CD4-positive, alpha-beta T cell treated with Interleukin-2 at 100 ng/mL for 4 hours (primary cell): ENCODE measurements around the gene SNX6.
A peak's percentile ranks its signal among the peaks of the same experiment; 100 is the strongest.
"Not testable (repeated sequence)": the region's sequence is repeated elsewhere in the genome, so short reads cannot be mapped to it uniquely, and the experiment has no call there.

Experiments
- DNase-seq: peaks from one replicate; pipeline ENCODE4 v3.0.0-alpha.2; 2020; ENCODE audit warnings: low spot score

The SNX6 gene

DNA sequence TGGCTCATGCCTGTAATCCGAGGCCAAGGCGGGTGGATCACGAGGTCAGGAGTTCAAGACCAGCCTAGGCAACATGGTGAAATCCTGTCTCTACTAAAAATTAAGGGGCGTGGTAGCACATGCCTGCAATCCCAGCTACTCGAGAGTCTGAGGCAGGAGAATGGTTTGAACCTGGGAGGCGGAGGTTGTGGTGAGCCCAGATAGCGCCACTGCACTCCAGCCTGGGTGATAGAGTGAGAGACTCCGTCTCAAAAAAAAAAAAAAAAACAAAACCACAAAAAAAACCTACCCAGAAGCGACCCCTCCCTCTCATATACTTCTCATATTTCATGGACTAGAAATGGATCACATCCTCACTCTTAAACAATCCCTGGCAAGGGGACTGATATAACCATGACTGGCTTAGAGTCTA is 4.4 kb upstream of the SNX6 start:
- not testable (repeated sequence) for DNase-seq

DNA sequence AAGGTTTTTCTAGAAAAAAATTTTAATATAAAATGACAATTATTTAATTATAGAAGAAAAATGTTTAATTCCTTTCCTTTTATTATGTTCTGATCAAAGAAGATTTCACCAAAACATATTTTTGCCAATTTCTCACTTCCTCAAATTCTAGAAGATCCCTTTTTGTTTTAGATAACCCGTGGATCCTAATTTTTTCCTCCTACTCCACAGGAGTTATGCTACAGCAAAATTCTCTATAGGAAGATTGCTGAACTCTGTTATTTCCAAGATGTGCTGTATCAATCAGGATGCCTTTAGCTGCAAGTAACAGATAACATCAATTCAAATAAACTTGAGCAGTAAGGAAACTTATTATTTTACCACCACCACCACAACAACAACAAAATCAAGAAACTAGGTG is 3.8 kb upstream of the SNX6 start:
- DNase-seq = no peak

DNA sequence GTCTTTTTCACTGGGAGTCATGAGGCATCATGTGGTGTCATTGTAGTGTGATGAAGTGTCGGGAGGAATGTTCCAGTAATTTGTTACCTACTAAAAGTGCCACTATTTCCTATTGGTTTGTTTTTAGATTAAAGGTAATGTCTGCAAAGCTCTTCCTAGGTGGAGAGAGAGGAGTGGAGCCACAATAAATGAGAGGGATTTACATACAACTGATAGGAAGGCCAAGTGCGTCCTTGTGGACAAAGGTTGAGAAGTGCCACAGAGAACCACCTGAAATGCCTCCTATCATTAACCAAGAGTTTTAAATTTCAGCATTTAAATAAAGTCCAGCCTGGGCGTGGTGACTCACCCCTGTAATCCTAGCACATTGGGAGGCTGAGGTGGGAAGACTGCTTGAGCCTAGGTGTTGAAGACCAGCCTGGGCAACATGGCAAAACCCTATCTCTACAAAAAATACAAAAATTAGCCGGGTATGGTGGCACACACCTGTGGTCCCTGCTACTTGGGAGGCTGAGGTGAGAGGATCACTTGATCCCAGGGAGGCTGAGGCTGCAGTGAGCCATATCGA is 2.5 kb upstream of the SNX6 start:
- DNase-seq = no peak

DNA sequence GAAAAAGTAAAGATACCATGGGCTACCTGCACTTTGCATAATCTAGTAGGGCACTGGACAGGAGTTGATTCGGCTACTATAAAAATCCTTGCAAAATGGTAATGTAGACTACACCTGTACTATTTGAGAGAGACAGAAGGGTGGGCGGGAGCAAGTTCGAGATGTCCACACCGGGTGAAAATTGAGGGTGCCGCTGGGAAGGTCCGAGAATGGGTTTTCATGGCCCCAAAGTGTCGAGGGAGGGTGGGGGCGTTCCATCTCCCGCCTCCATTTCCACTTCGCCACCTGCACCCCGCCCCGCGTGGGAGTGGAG is 648 bp downstream of the SNX6 start:
- DNase-seq = no peak

DNA sequence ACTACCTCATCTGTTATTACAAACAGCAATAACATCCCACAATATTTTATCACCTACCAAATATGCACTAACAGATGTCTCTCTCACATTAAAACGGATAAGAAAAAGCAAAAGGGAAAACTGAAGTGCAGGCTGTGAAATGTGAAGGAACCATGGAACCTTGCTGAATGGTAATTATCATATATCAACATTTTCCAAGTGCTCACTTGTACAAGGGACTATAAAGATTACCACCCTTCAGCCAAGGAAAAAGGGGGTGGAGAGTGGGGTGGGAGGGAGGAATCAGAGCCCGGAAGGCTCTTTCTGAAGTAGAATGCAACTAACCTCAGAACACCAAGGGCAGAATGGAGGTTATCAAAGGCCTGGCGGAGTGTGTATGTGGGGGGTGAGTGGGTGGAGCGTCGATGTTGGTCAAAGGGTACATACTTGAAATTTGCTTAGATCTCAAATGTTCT is 1.2 kb downstream of the SNX6 start:
- peak; percentile 45 for DNase-seq

DNA sequence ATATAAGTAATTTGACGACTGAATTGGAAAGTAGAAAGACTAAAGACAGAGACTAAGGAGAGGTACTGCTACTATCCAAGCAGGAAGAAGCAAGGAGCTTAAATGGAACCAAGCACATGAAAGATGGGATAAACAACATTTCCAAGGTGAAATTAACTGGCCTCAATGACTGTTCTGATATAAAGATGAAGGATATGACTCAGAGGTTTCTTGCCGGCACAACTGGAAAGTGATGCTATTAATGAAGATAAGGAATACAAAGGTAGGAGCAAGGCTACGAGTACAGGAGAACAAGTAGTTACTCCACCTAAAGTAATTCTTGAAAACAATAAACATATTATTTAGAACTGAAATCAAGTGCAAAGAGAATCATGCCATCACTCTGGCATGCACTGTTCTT is 6.4 kb downstream of the SNX6 start:
- no peak for DNase-seq

DNA sequence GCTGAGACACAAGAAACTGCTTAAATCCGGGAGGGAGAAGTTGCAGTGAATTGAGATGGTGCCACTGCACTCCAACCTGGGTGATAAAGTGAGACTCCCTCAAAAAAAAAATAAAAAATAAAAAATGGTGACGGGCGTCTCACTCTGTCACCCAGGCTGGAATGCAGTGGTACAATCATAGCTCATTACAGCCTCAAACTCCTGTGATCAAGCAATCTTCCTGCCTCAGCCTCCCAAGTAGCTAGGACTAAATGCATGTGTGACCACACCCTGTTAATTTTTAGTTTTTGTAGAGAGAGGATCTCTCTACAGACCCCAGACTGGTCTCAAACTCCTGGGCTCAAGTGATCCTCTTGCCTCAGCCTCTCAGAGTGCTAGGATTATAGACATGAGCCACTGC is 9.1 kb downstream of the SNX6 start:
- DNase-seq = no peak

DNA sequence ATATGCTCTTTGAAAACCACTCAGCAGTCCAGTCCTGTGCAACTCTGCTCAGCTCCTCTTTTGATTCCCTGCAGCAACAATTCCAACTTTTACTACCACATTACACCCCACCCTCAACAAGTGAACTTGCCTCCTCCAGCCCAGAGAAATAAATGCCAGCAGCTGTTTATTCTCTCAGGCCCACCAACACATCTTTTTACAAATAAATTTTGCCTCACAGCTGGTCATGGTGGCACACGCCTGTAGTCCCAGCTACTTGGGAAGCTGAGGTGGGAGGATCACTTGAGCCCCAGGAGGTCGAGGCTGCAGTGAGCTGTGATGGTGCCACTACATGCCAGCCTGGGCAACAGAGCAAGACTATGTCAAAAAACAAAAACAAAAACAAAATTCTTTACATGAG is 9.8 kb downstream of the SNX6 start:
- no peak for DNase-seq

DNA sequence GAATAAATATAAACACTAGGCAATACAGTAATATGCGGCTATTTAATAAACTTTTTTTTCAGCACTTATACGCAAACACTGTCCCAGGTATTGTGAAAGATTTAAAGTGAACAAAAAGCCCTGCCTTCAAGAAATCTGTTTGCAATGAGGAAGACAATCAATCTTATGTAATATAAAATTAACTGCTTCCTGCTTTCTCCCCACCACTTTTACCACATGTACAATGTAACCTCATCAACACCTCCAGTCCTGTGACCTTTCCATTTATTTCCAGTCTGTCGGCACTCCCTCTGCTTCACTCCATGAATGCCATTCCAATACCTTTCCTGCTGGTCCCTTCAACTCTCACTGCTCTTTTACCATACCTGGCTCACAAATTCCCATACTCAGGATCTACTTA is 10.5 kb downstream of the SNX6 start:
- no peak for DNase-seq

DNA sequence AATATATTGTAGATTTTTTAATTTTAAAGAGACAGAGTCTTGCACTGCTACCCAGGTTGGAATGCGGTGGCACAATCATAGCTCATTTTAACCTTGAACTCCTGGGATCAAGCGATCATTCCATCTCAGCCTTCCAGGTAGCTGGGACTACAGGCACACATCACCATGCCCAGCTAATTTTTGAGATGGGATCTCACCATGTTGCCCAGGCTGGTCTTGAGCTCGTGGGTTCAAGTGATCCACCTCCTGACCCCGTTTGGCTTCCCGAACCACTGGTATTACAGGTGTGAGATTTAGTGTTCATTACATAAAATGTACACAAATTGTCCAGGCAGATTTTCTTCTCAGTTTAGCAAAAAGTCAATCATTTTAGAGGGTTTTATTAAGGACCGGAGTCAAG is 13.6 kb downstream of the SNX6 start:
- DNase-seq = no peak

DNA sequence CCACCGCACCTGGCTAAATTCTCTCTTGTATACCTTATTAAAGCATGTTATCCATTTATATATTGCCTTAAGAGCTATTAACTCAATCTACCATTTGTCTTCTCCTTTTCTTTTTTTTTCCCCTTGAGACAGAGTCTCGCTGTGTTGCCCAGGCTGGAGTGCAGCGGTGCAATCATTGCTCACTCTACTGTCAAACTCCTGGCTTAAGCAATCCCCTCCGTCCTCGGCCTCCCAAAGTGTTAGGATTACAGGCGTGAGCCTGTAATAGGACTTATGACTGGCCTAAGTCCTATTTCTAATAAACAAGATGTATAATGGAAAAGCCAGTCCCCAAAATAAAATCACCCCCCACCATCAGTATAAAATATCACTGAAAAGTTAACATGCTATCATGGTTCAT is 14.4 kb downstream of the SNX6 start:
- DNase-seq = no peak

DNA sequence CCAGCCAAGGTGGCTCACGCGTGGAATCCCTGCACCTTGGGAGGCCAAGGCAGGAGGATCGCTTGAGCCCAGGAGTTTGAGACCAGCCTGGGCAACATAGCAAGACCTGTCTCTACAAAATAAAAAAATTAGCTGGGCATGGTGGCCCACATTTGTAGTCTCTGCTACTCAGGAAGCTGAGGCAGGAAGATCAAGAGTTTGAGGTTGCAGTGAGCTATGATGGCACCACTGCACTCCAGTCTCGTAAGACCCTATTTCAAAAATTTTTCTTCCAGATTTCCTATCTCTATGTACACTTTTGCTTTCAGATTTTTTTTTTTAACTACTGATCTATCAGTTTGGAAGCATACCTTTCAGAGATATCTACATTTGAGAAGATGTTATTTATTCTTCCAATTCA is 15.3 kb downstream of the SNX6 start:
- DNase-seq = no peak

DNA sequence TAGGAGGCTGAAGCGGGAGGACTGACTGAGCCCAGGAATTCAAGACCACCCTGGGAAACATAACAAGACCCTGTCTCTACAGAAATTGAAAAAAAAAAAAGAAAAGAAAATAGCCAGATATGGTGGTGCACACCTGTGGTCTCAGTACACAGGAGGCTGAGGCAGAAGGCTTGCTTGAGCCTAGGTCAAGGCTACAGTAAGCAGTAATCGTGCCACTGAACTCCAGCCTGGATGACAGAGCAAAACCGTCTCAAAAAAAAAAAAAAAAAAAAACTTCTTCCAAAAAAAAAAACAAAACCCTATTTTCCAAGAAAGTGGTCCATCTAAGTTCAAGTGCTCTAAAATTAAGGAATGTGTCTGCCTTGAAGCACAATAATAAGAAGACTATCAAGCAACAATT is 19.8 kb downstream of the SNX6 start:
- no peak for DNase-seq

DNA sequence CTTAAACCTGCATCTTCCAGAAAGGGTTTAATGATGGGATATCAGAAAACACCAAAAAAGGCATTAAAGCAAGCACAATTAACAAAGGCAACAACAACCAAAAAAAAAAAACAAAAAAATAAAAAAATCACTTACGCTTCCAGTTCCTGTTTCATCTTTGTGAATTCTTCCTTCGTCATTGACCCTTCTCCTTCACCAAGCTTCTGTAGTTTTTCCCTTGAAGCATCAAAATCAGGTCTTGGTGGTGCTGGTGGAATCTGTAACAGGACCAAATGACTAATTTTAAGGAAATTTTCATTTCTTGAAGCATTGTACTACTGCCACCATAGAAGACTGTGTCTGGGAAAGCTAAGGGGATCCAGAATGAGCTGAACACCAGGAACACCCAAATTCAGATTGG is 24.5 kb downstream of the SNX6 start:
- DNase-seq = no peak

DNA sequence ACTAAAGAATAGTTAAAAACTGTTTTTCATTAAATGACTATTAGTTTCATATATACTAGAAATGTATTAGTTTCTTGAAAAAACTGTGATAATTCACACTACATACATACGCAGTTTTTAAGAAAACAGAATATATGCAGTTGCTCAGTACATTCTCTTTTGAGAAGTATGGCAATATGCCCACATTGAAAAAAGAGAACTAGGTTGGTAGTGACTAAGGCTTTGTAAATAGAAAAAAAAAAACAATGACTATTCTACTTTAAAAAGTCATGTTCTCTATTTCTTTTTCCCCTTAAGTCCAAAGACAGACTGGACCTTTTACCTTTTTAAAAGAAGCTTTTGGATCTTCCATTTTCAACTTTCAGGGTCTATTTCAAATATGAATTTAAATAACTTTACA is 25.0 kb downstream of the SNX6 start:
- DNase-seq = no peak

DNA sequence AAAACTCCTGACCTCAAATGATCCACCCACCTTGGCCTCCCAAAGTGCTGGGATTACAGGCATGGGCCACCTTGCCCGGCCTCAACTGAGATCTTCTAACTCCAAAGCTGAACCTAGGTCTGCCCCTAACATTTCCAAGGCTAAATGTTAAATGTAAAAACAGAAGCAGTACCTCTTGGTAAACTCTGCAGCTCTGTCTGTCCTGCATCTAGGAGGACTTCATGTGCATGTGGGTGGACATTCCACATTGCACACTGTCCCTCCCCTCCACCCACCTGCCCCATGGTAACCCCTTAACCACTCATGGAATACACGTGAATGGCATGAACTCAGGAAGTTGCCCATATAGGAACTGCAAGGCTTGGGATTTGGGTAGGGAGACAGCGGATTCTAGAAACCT is 33.1 kb downstream of the SNX6 start:
- DNase-seq = no peak

DNA sequence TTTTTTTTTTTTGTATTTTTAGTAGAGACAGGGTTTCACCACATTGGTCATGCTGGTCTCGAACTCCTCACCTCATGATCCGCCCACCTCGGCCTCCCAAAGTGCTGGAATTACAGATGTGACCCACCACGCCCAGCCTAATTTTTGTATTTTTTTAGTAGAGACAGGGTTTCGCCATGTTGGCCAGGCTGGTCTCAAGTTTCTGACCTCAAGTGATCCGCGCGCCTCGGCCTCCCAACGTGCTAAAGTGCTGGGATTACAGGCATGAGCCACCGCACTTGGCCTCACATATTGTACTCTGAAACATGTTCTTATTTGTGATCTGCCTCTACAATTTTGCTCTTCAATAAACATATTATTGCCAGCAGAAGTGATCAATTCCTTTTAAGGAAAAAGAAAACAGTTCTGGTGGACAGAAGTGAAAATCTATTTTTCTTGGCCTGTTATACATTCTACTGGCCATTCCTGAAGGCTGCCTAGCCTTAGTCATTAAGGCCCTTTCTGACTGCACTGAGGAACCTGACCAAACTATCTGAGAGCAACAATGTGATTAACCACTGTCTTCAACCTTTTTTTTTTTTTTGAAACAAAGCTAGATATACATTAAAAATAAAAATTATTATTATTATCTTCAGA is 36.1 kb downstream of the SNX6 start:
- DNase-seq = no peak

DNA sequence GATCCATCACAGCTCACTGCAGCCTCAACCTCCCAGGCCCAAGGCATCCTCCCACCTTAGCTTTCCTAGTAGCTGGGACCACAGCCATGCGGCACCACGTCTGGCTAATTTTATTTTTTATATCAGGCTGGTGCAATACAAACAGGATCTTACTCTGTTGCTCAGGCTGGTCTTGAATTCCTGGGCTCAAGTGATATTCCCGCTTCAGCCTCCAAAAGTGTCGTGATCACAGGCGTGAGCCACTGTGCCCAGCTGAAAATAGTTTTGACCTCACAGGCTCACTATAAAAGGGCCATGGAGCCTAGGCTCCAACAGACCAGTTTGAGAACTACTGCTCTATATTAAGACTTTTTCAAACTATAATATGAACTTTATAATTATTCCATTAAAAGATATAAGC is 37.3 kb downstream of the SNX6 start:
- DNase-seq = no peak

DNA sequence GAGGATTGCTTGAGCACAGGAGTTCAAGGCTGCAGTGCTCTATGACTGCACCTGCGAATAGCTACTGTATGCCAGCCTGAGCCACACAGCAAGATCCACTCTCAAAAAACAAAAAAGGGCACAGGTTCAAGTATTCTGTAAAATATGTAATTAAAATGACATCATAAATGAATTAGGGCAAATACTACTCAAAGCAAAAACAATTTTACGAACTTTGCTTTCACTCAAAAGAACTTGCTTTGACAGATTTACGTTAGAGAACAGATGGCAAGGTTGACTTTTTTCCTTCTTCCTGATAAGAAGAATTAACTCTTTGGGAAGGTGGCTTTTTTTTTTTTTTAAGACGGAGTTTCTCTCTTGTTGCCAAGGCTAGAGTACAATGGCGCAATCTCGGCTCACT is 46.4 kb downstream of the SNX6 start:
- DNase-seq = no peak

DNA sequence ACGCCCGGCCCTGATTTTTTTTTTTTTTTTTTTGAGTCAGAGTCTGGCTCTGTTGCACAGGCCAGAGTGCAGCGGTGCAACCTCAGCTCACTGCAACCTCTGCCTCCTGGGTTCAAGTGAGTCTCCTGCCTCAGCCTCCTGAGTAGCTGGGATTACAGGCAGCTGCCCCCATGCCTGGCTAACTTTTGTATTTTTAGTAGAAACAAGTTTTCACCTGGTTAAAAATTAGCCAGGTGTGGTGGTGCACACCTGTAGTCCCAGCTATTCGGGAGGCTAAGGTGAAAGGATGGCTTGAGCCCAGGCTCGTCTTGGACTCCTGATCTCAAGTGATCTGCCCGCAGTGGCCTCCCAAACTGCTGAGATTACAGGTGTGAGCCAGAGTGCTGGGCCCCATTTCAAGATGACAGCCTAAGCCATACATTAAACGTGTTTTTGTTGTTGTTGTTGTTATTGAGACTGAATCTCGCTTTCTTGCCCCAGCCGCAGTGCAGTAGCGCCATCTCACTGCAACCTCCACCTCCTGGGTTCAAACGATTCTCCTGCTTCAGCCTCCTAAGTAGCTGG is 47.7 kb downstream of the SNX6 start:
- DNase-seq = no peak

DNA sequence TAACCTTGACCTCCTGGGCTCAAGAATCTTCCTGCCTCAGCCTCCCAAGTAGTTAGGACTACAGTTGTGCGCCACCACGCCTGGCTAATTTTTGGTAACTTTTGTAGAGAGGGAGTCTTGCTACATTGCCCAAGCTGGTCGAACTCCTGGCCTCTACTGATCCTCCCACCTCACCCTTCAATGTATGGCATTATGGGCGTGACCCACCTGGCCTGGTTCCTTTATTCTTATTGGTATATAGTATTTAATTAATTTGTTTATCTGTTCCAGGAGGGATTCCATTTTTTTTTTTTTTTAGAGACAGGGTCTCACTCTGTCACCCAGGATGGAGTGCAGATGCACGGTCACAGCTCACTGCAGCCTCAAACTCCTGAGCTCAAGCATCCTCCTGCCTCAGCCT is 49.6 kb downstream of the SNX6 start:
- DNase-seq = no peak

DNA sequence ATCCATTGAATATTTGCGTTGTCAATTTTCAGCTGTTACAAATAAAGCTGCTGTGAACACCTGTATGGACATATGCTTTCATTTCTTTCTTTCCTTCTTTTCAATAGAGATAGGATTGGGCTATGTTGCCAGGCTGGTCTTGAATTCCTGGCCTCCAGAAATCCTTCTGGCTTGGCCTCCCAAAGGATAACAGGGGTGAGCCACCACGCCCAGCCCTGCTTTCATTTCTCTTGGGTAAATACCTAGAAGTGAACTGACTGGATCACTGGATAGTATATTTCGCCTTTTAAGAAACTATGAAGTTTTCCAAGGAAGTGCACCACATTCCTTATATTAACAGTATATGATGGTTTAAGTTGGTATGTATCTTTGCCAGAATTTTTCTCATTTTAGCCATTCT is 58.2 kb downstream of the SNX6 start:
- DNase-seq = no peak

DNA sequence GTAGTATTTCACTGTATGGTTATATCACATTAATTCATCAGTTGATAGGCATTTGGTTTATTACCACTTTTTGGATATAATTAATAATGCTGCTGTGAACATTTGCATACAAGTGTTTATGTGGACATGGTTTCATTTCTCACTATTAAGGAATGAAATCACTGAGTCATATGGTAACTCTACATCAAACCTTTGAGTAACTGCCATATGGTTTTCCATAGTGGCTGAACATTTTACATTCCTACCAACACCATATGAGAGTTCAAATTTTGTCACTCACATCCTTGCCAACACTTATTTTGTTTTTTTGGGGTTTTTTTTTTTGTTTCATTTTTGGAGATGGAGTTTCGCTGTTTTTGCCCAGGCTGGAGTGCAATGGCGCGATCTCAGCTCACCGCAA is 60.2 kb downstream of the SNX6 start:
- DNase-seq = no peak

DNA sequence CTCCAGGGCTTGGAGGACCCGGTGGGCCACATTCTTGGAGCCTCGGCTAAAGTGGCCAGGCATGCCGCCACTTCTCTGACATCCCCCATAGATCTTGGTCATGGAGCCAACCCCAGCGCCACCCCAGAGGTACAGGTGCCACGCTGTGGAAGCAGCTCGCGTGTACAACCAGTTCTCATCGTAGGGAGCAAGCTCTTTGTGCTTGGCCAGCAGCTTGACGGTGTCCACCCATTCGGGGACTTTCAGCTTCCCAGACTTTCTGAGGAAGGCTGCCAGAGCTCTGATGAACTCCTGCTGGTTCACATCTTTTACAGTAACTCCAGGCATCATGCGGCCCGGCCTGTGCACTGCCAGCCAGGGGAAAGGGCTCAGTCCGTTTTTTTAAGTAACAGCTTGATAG is 61.1 kb downstream of the SNX6 start:
- DNase-seq = no peak
